Upper lobe of right lung (tissue), 1 donor: ENCODE data around the gene AGBL1. TPM values are rescaled to one million over a fixed set of nuclear protein-coding genes. Genes with fewer than 3 reads are reported as not detected.

Source experiments
- ATAC-seq: fragments of 200-7000 bp; cut with Tn5 transposase; one replicate; pipeline ENCODE4 v1.9.1; 2020; ENCODE audit warnings: mild to moderate bottlenecking, moderate library complexity
- DNase-seq: peaks from one replicate; pipeline ENCODE4 v3.0.0-alpha.2; 2020
- H3K27ac ChIP-seq: fragments of 200-600 bp; one replicate; pipeline ENCODE4 v1.8.0; 2022
- H3K27me3 ChIP-seq: fragments of 200-600 bp; one replicate; pipeline ENCODE4 v1.8.0; 2022; ENCODE audit warnings: mild to moderate bottlenecking
- H3K36me3 ChIP-seq: fragments of 200-600 bp; one replicate; pipeline ENCODE4 v1.8.0; 2022
- H3K4me1 ChIP-seq: fragments of 200-600 bp; one replicate; pipeline ENCODE4 v1.8.0; 2022
- H3K4me3 ChIP-seq: fragments of 200-600 bp; one replicate; pipeline ENCODE4 v1.8.0; 2022; ENCODE audit warnings: mild to moderate bottlenecking
- H3K9me3 ChIP-seq: fragments of 200-600 bp; one replicate; pipeline ENCODE4 v1.8.0; 2022
- intact Hi-C: fragments of 100-400 bp; cut with DNase I; formaldehyde crosslinking; loops from one replicate; pipeline ENCODE4 v1.11.0; 2022
- total RNA-seq: library from RNA; stranded (reverse); fragmentation: NEBNext Ultra II Directional; extraction: Animal tissue kit (Norgen Biotek cat#: 25700); gene quantifications from one replicate; pipeline ENCODE4 v1.2.1, GENCODE V29; 2021
- TF ChIP-seq, protein P1 (sequence below): fragments of 200-600 bp; IDR thresholded peaks from one replicate; pipeline ENCODE4 v1.8.0; 2022; ENCODE audit warnings: antibody characterized with exemption
- donor health status: DM: no; HTN: yes; CAD: no; lungs with severe emphysema.

The AGBL1 gene
- total RNA-seq, 1 donor from 2014 or later: 6.5 TPM

- no peaks in the 10 kb centered on the region for H3K36me3 ChIP-seq
- no peaks in the 10 kb centered on the region for H3K4me1 ChIP-seq
- no peaks in the 10 kb centered on the region for H3K9me3 ChIP-seq
- ATAC-seq (no peak), DNase-seq (no peak)
- H3K27ac ChIP-seq: no peak overlapping the region
- intact Hi-C loops: no loop called here
- no peaks in the 10 kb centered on the region for H3K27me3 ChIP-seq
- TF ChIP-seq, protein P1, sequence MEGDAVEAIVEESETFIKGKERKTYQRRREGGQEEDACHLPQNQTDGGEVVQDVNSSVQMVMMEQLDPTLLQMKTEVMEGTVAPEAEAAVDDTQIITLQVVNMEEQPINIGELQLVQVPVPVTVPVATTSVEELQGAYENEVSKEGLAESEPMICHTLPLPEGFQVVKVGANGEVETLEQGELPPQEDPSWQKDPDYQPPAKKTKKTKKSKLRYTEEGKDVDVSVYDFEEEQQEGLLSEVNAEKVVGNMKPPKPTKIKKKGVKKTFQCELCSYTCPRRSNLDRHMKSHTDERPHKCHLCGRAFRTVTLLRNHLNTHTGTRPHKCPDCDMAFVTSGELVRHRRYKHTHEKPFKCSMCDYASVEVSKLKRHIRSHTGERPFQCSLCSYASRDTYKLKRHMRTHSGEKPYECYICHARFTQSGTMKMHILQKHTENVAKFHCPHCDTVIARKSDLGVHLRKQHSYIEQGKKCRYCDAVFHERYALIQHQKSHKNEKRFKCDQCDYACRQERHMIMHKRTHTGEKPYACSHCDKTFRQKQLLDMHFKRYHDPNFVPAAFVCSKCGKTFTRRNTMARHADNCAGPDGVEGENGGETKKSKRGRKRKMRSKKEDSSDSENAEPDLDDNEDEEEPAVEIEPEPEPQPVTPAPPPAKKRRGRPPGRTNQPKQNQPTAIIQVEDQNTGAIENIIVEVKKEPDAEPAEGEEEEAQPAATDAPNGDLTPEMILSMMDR: no peak
- H3K4me3 ChIP-seq: no peak overlapping the region
Measured at GRCh38 chr15:86802244-86802643, 722.6 kb downstream of the AGBL1 start.

DNA sequence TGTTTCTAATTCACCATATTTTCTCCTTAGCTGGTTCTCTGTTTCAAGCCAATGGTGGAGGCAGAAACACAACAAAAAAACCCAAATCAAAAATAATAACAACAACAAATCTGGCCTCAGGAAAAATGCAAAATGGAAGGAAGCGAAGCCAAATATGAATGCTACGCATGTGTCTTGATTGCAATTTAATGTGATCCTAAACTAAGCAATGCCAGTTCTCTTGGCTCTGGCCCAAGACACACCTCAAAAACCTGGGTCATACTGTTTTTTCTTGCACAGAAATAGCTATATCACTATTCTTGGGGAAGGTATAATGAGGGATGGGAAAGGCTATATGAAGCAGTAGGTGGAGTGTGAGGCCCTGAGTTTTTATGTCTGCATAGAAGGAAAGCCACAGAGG is 724.7 kb downstream of the AGBL1 start:
- no peaks in the 10 kb centered on the region for H3K4me1 ChIP-seq
- no peaks in the 10 kb centered on the region for H3K36me3 ChIP-seq
- TF ChIP-seq, protein P1: no peak
- H3K4me3 ChIP-seq: no peak overlapping the region
- no peaks in the 10 kb centered on the region for H3K9me3 ChIP-seq
- intact Hi-C loops: no loop called here
- DNase-seq: no peak
- H3K27ac ChIP-seq: no peak overlapping the region
- H3K27me3 ChIP-seq: no peaks in the 10 kb centered on the region
- no peak for ATAC-seq

DNA sequence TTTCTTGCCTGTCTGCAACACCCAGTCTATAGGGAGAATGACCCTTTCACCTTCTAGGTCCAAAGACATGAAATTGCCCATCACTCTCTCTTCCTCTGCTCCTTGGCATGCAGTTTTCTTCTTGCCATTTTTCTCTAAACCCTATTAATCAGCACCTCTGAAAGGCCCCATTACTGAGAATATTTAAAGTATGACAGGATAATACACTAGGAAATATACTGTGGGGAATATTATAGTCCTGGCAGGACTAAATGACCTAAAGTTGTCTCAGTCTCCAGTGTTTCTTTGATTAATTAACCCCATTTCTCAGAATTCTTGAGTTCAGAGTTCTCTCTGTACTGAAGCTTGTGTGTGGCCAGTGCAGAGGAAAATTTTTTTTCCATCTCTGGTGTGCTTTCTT is 730.7 kb downstream of the AGBL1 start:
- Histone ChIP-seq H3K36me3 (no peaks in the 10 kb centered on the region), H3K27ac (no peak overlapping the region), H3K9me3 (no peaks in the 10 kb centered on the region), H3K4me3 (no peak overlapping the region), H3K4me1 (no peaks in the 10 kb centered on the region), H3K27me3 (no peaks in the 10 kb centered on the region)
- DNase-seq: no peak
- TF ChIP-seq, protein P1: no peak
- no peak for ATAC-seq
- intact Hi-C loops: no loop called here

DNA sequence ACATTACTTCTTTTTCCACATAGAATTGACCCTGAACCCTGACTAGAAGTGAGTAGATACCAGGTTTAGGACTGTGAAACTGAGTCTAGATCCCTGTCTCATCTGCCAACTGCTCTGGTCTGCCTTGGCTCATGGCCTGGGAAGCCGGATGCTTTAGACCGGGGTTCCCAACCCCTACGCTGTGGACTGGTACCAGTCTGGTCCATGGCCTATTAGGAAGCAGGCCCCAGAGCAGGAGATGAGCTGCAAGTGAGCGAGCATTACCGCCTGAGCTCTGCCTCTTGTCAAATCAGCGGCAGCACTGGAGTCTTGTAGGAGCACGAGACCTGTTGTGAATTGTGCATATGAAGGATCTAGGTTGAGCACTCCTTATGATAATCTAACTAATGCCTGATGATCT is 734.2 kb downstream of the AGBL1 start:
- intact Hi-C loops: no loop called here
- TF ChIP-seq, protein P1: no peak
- no peak for ATAC-seq

DNA sequence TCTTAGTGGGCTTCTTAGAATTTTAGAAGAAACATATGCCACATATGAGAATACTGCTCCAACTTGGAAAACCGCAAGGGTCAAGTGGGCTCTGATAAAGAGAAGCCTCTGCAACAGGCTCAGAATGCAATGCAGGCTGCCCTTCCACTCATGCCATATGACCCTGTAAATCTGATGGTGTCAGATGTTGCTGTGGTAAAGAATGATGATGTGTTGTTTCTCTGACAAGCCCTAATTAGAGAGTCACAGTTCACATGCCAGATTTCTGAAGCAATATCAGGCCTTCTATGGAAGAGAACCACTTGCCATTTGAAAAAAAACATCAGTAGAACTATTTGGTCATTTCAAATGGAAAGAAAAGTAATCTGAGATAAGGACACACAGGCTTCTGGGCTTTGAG is 749.6 kb downstream of the AGBL1 start:
- Histone ChIP-seq H3K27me3 (no peaks in the 10 kb centered on the region), H3K27ac (no peak overlapping the region), H3K4me3 (no peak overlapping the region), H3K9me3 (no peaks in the 10 kb centered on the region), H3K36me3 (no peaks in the 10 kb centered on the region), H3K4me1 (no peaks in the 10 kb centered on the region)
- intact Hi-C loops: no loop called here
- DNase-seq (no peak), ATAC-seq (no peak)
- TF ChIP-seq, protein P1: no peak

More for the DNA sequence above, 734.2 kb downstream of the AGBL1 start:
- H3K36me3 ChIP-seq: no peaks in the 10 kb centered on the region
- H3K27me3 ChIP-seq: no peaks in the 10 kb centered on the region
- no peak overlapping the region for H3K27ac ChIP-seq
- H3K4me1 ChIP-seq: no peaks in the 10 kb centered on the region
- H3K4me3 ChIP-seq: no peak overlapping the region
- no peak for DNase-seq
- H3K9me3 ChIP-seq: no peaks in the 10 kb centered on the region

- no peak for DNase-seq
- ATAC-seq: no peak
- intact Hi-C loops: no loop called here
- no peak overlapping the region for H3K27ac ChIP-seq
- H3K27me3 ChIP-seq: no peaks in the 10 kb centered on the region
- no peaks in the 10 kb centered on the region for H3K9me3 ChIP-seq
- TF ChIP-seq, protein P1: no peak
- no peaks in the 10 kb centered on the region for H3K4me1 ChIP-seq
- H3K4me3 ChIP-seq: no peak overlapping the region
- H3K36me3 ChIP-seq: no peaks in the 10 kb centered on the region
Measured at GRCh38 chr15:86830304-86830703, 750.6 kb downstream of the AGBL1 start.
